HG03280 (cell line): ENCODE measurements around the gene MYF6.

Source experiments
- ATAC-seq: cut with Tn5 transposase; IDR thresholded peaks from one replicate; pipeline ENCODE4 v1.9.1; 2021; ENCODE audit warnings: mild to moderate bottlenecking, moderate library complexity; ENCODE audit not compliant: unreplicated experiment

MYF6 gene

GRCh38 chr12:80754274-80754673 is 46.8 kb downstream of the MYF6 start:
- no peak for ATAC-seq

GRCh38 chr12:80756875-80757274 is 49.4 kb downstream of the MYF6 start:
- ATAC-seq, result no peak
